B cell (primary cell): ENCODE results near the gene MLXIPL. TPM values are rescaled to one million over a fixed set of nuclear protein-coding genes. Genes with fewer than 3 reads are reported as not detected.

ENCODE experiments used
- ATAC-seq: fragments of 200-7000 bp; cut with Tn5 transposase; one replicate; pipeline ENCODE4 v1.10.0; 2021; ENCODE audit warnings: low read depth, mild to moderate bottlenecking, moderate number of reproducible peaks, moderate library complexity
- CTCF ChIA-PET: fragments of 350-600 bp; sonication (Branson Sonifier 250); formaldehyde crosslinking; loops from one replicate; lab custom pipeline; 2021; ENCODE audit warnings: antibody characterized with exemption, inconsistent platforms; lab: Charles Lee
- POLR2A ChIA-PET: fragments of 350-600 bp; sonication (Branson Sonifier 250); formaldehyde crosslinking; loops from one replicate; lab custom pipeline; 2021; ENCODE audit warnings: antibody characterized with exemption; lab: Charles Lee
- DNase-seq: peaks from one replicate; pipeline ENCODE4 v3.0.0; 2013
- H2AFZ ChIP-seq: 2 replicates; pipeline ENCODE4 v1.6.1; 2012; ENCODE audit warnings: mild to moderate bottlenecking, low read depth, low read length; ENCODE audit not compliant: insufficient read depth, poor library complexity, severe bottlenecking
- H3K27ac ChIP-seq, 2 donors: 1 replicate in 1 of 2; 2 replicates in 1 of 2; pipeline ENCODE4 v1.5.1; 2012 to 2013; ENCODE audit warnings: low read length in 2 of 2, mild to moderate bottlenecking in 2 of 2, moderate library complexity in 1 of 2
- H3K27me3 ChIP-seq, 4 experiments: fragments of 200-600 bp in 1 of 4; sonication (generic) in 1 of 4; replicated peaks in 1 of 4; 1 replicate in 2 of 4; 2 replicates in 2 of 4; pipeline versions ENCODE4 v1.6.1 to v1.7.0; 2013 to 2016; ENCODE audit warnings: low read length in 3 of 4, mild to moderate bottlenecking in 2 of 4, mixed read lengths in 1 of 4, moderate library complexity in 1 of 4; ENCODE audit not compliant: insufficient read depth in 4 of 4, control insufficient read depth in 3 of 4; ENCODE audit errors: control extremely low read depth in 1 of 4
- H3K36me3 ChIP-seq, 2 experiments: replicated peaks in 1 of 2; 1 replicate in 1 of 2; 2 replicates in 1 of 2; pipeline versions ENCODE4 v1.6.1 to v1.7.1; 2013; ENCODE audit warnings: low read length in 1 of 2; ENCODE audit not compliant: insufficient read depth in 2 of 2, control insufficient read depth in 1 of 2; ENCODE audit errors: control extremely low read depth in 1 of 2, extremely low read depth in 1 of 2
- H3K4me1 ChIP-seq, 2 donors: fragments of 200-600 bp in 1 of 2; sonication (generic) in 1 of 2; 1 replicate in 1 of 2; 2 replicates in 1 of 2; pipeline versions ENCODE4 v1.5.1 to v1.6.1; 2013 to 2017; ENCODE audit warnings: low read length in 2 of 2; ENCODE audit not compliant: control insufficient read depth in 2 of 2, insufficient read depth in 2 of 2
- H3K4me2 ChIP-seq: replicated peaks from 2 replicates; pipeline ENCODE3; 2012; ENCODE audit warnings: mild to moderate bottlenecking, low read depth, low read length; ENCODE audit not compliant: poor library complexity, severe bottlenecking
- H3K4me3 ChIP-seq, 5 experiments: fragments of 200-600 bp in 1 of 5; sonication (generic) in 1 of 5; 1 replicate in 3 of 5; 2 replicates in 2 of 5; pipeline versions ENCODE4 v1.5.1 to v1.7.0; 2011 to 2016; ENCODE audit warnings: low read length in 4 of 5, mild to moderate bottlenecking in 4 of 5, low read depth in 2 of 5, control low read depth in 1 of 5, moderate library complexity in 1 of 5; ENCODE audit not compliant: insufficient read depth in 1 of 5; ENCODE audit errors: control extremely low read depth in 1 of 5, extremely low read depth in 1 of 5
- H3K79me2 ChIP-seq: fragments of 200-600 bp; sonication (generic); one replicate; pipeline ENCODE4 v1.6.0; 2016; ENCODE audit warnings: low read length; ENCODE audit not compliant: control insufficient read depth, insufficient read depth
- H3K9ac ChIP-seq: fragments of 200-600 bp; sonication (generic); 2 replicates; pipeline ENCODE4 v1.6.1; 2017; ENCODE audit warnings: mild to moderate bottlenecking, low read length, moderate library complexity
- H3K9me3 ChIP-seq, 3 donors: one replicate each; pipeline versions ENCODE4 v1.6.1 to v1.7.1; 2013; ENCODE audit warnings: low read length in 2 of 3; ENCODE audit not compliant: control insufficient read depth in 2 of 3, insufficient read depth in 1 of 3; ENCODE audit errors: control extremely low read depth in 1 of 3
- H4K20me1 ChIP-seq: 2 replicates; pipeline ENCODE4 v1.6.0; 2012; ENCODE audit warnings: mild to moderate bottlenecking, low read length; ENCODE audit not compliant: insufficient read depth, control insufficient read depth, poor library complexity, severe bottlenecking
- H3K27ac Mint-ChIP-seq: one replicate; pipeline ENCODE4 v1.8.0; 2021; ENCODE audit warnings: mixed read lengths
- H3K27me3 Mint-ChIP-seq: one replicate; pipeline ENCODE4 v1.8.0; 2021; ENCODE audit warnings: mixed read lengths
- H3K4me1 Mint-ChIP-seq: one replicate; pipeline ENCODE4 v1.8.0; 2021; ENCODE audit warnings: mixed read lengths
- H3K4me3 Mint-ChIP-seq: one replicate; pipeline ENCODE4 v1.8.0; 2021; ENCODE audit warnings: mixed read lengths
- H3K9me3 Mint-ChIP-seq: one replicate; pipeline ENCODE4 v1.8.0; 2022; ENCODE audit warnings: mixed read lengths; ENCODE audit not compliant: insufficient read depth
- EZH2 ChIP-seq: IDR thresholded peaks from 2 replicates; pipeline ENCODE4 v1.6.1; 2012; ENCODE audit warnings: borderline replicate concordance, low read depth, mild to moderate bottlenecking, moderate library complexity, low read length; ENCODE audit not compliant: insufficient read depth, poor library complexity, severe bottlenecking
- WGBS: methylation state at CpG from one replicate; pipeline ENCODE4 v1.1.5; 2013; ENCODE audit warnings: missing lambda C conversion rate; ENCODE audit not compliant: insufficient coverage; 5-methylcytosine and 5-hydroxymethylcytosine counted together
- intact Hi-C: fragments of 100-400 bp; cut with micrococcal nuclease; formaldehyde crosslinking; loops from one replicate; pipeline ENCODE4 v1.10.0; 2022
- polyA plus RNA-seq: library from polyadenylated mRNA; depleted of rRNA; stranded (reverse); fragments of >200 nt; gene quantifications from 2 replicates; pipeline ENCODE4 v1.2.3, GENCODE V29; 2012
- total RNA-seq, 2 donors: library from RNA; stranded (reverse); fragments of 120-200 nt in 1 of 2; gene quantifications; 1 replicate in 1 of 2; 2 replicates in 1 of 2; pipeline versions ENCODE4 v1.2.3 to v1.2.4, GENCODE V29; 2013 to 2022
- TF ChIP-seq, protein P1 (sequence below): fragments of 200-600 bp; IDR thresholded peaks from one replicate; pipeline ENCODE4 v1.8.0; 2022; ENCODE audit warnings: antibody characterized with exemption, mild to moderate bottlenecking

MLXIPL gene
- total and polyA plus RNA-seq, 2 donors (not counting 1 experiment from before 2014, with no cell fraction given) = not detected

DNA sequence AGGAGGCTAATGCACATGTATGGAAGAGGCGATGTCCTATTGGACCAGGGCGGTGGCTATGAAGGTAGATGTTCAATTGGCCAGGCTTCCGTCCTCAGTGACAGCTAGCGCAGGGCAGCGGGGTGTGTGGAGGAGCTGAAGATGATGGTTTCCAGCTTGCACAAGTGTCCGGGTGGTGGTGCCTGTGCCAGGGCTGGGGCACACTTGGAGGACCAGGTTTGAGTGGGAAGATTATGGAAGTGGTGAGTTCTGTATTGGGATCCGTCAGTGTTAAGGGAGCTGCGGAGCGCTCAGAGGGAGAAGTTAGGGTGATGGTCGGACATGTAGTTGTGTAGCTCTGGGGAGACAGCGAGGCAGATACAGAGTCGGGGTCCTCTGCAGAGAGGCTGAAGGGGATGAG lies 37.4 kb downstream of the MLXIPL start:
- no peak for DNase-seq
- no peak overlapping the region for H3K9ac ChIP-seq
- 97% methylated on average over 12 of the region's 12 CpGs for WGBS
- intact Hi-C loops = no loop called here
- no peaks in the 10 kb centered on the region for H3K9me3 Mint-ChIP-seq
- no peaks in the 10 kb centered on the region for H3K27me3 Mint-ChIP-seq
- no peaks in the 10 kb centered on the region for H4K20me1 ChIP-seq
- H3K4me1 Mint-ChIP-seq = peaks cover 10% of the 10 kb centered on the region
- no peak overlapping the region for H3K27ac ChIP-seq
- no peaks in the 10 kb centered on the region for H3K79me2 ChIP-seq
- ATAC-seq = no peak
- ChIA-PET POLR2A (no interaction called here), CTCF (interaction anchor here (0.6 to 3.5 kb wide), 3 partner anchors 19 to 148 kb away, joined by 3 to 18 read pairs (median 3); no protein-coding TSS in a partner anchor)
- H3K36me3 ChIP-seq = no peaks in the 10 kb centered on the region
- H3K4me3 Mint-ChIP-seq = no peak overlapping the region
- H3K27ac Mint-ChIP-seq = peak overlapping the region; percentile 26
- TF ChIP-seq, protein P1, sequence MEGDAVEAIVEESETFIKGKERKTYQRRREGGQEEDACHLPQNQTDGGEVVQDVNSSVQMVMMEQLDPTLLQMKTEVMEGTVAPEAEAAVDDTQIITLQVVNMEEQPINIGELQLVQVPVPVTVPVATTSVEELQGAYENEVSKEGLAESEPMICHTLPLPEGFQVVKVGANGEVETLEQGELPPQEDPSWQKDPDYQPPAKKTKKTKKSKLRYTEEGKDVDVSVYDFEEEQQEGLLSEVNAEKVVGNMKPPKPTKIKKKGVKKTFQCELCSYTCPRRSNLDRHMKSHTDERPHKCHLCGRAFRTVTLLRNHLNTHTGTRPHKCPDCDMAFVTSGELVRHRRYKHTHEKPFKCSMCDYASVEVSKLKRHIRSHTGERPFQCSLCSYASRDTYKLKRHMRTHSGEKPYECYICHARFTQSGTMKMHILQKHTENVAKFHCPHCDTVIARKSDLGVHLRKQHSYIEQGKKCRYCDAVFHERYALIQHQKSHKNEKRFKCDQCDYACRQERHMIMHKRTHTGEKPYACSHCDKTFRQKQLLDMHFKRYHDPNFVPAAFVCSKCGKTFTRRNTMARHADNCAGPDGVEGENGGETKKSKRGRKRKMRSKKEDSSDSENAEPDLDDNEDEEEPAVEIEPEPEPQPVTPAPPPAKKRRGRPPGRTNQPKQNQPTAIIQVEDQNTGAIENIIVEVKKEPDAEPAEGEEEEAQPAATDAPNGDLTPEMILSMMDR = no peak
- no peak for TF ChIP-seq EZH2
- H3K4me3 ChIP-seq = no peak overlapping the region
- H3K27me3 ChIP-seq = no peaks in the 10 kb centered on the region
- H2AFZ ChIP-seq = no peak overlapping the region
- H3K9me3 ChIP-seq = no peaks in the 10 kb centered on the region
- peaks cover 3 to 4% of the 10 kb centered on the region in 2 donors for H3K4me1 ChIP-seq
- H3K4me2 ChIP-seq = no peak overlapping the region

DNA sequence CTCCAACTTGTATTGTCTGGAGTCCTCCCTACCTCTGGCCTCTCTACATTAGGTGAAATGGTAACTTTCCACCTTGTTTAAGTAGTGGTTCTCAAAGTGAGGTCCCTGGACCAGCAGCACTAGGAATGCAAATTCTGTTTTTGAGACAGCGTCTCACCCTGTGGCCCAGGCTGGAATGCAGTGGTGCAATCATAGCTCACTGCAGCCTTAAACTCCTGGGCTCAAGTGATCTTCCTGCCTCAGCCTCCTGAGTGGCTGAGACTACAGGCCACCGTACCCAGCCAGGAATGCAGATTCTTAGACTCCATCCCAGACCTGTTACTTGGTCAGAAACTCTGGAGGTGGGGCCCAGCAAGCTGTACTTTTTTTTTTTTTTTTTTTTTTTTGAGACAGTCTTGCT lies 39.1 kb downstream of the MLXIPL start:
- H3K4me2 ChIP-seq = no peak overlapping the region
- POLR2A ChIA-PET = no interaction called here
- H4K20me1 ChIP-seq = no peaks in the 10 kb centered on the region
- ATAC-seq = no peak
- no peaks in the 10 kb centered on the region for H3K36me3 ChIP-seq
- no peaks in the 10 kb centered on the region for H3K79me2 ChIP-seq
- no peak overlapping the region for H3K9ac ChIP-seq
- no peaks in the 10 kb centered on the region for H3K27me3 ChIP-seq
- intact Hi-C loops = no loop called here
- CTCF ChIA-PET = interaction anchor here (3.5 kb wide), 1 partner anchor 20 kb away, joined by 18 read pairs; no protein-coding TSS in a partner anchor
- no peaks in the 10 kb centered on the region for H3K27me3 Mint-ChIP-seq
- no peaks in the 10 kb centered on the region for H3K9me3 ChIP-seq
- H3K4me3 ChIP-seq = no peak overlapping the region
- peaks cover 3 to 4% of the 10 kb centered on the region in 2 donors for H3K4me1 ChIP-seq
- no peak overlapping the region for H2AFZ ChIP-seq
- no peak for DNase-seq
- peaks cover 10% of the 10 kb centered on the region for H3K4me1 Mint-ChIP-seq
- WGBS = 92% methylated on average over 2 of the region's 2 CpGs
- no peaks in the 10 kb centered on the region for H3K9me3 Mint-ChIP-seq
- no peak overlapping the region for H3K27ac Mint-ChIP-seq
- no peak overlapping the region for H3K4me3 Mint-ChIP-seq
- H3K27ac ChIP-seq = no peak overlapping the region
- TF ChIP-seq, protein P1 = no peak
- TF ChIP-seq EZH2 = no peak
